Stimulated activated CD8-positive, alpha-beta memory T cell treated with anti-CD3 and anti-CD28 coated beads, Interleukin-15, amount 100 ng/mL, for 24 hours (primary cell): ENCODE measurements around the gene ABCD3.
"Not testable (repeated sequence)": the region's sequence is repeated elsewhere in the genome, so short reads cannot be mapped to it uniquely, and the experiment has no call there.

Experiments used
- DNase-seq: peaks from one replicate; pipeline ENCODE4 v3.0.0-alpha.2; 2020; ENCODE audit warnings: low read depth

Gene ABCD3

DNA sequence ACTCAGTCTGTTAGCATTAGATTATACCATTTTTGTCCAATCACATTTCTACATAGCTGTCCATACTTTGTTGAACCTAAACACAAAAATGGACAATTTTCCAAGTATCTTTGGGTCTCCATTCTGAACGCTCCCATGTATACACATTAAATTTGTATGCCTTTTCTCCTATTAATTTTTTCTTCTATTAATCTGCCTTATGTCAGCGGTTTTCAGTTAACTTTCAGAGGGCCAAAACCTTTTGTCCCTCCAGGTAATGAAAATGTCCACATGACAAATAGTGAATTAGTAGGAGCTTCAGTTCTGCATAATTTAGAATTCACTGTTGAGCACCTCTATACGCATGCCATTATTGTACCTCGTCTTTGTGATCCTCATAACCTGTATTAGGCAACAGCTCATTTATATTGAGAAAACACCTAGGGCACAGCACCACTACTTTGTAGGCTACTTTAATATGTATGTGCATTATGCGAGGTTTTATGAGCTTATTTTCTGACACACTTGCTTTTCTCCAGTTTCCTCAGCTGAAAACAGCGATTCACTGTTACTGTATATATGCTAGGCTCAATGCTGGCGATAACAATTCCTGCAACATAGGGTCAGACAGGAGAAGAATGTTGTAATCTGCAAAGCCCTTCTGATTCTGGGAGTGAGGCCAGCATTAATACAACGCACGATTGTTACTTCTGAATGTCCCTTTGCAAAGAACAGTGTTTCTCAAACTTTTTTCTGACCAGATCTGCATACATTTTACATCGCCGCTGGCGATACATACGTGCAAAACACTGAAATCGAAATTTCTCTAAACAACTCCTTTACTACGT is 1.1 kb upstream of the ABCD3 start:
- no peak for DNase-seq

DNA sequence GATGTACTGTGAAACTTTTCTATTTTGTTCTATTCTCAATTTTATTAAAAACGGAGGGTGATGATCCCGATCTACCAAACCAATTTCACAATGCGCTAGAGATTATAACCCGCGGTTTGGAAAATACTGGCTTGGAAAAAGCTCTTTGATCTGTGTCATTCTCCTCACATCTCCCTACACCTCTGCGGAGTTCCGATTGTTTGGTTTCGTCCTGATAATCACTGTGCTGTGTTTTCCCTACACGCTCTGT is 536 bp upstream of the ABCD3 start:
- DNase-seq, result no peak

DNA sequence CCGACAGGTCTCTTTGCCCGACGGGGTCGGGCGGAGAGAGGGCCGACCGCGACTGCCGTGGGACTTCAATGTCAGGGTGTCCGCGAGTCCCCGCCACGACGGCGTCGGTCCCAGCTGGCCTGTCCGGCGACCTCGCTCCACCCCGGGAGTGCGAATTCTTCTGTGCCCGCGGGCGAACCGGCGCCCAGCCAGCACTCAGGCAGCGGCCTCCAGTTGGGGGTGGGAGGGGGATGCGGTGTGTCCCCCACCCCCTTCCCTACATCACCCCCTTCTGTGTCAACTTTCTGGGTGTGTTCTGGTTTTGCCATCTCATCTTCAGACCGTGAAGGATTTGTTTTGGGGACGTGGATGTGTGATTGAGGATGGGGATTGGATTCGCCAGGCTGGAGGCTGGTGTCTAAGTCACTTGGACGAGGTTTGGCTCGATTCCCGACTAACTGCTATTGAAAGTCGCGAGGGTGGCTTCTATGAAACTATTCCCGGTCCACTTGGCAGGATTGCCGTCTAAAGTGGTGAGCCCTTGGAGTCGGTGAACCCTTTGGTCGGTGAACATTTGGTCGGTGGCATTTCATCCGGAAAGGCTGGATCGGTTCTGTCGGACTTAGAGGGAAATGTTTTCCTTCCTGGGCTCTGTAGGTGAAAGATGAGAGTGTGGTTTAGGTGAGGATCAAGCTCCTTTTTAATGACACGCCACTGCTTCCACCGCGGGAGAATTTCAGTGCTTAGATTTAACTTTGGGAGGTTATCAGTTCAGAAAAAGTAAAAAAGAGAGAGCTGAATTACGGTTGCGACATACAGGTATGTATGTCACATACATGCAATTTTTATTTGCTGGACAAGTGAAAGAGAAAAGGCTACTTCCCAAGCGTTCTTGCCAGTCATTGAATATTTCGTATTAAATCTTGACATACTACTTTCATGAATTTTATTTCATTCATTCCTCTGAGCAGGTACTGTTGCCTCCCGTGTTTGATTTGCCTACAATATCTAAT is 771 bp downstream of the ABCD3 start:
- no peak for DNase-seq

DNA sequence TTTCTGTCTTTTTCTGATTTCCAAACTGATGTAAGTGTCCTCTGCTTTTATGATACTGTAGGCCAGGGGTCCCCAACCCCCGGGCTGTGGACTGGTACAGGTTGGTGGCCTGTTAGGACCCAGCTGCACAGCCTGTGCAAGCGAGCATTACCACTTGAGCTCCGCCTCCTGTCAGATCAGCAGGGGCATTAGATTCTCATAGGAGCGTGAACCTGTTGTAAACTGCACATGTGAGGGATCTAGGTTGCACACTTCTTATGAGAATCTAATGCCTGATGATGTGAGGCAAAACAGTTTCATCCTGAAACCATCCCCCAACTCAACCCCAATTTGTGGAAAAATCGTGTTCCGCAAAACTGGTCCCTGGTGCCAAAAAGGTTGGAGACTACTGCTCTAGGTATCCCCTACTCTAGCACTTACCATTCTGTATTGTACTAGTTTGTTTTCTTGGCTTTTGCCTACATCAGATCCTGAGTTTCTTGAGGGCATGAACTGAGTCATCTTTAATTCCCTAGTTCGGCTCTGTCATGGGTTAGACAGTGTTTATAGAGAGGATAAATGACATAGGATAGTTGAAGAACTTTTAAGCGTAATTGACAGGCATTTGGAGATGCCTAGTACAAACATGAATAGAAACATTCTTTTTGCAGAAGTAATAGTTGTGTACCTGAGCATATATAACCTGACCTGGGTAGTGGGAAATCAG is 4.1 kb downstream of the ABCD3 start:
- no peak for DNase-seq

DNA sequence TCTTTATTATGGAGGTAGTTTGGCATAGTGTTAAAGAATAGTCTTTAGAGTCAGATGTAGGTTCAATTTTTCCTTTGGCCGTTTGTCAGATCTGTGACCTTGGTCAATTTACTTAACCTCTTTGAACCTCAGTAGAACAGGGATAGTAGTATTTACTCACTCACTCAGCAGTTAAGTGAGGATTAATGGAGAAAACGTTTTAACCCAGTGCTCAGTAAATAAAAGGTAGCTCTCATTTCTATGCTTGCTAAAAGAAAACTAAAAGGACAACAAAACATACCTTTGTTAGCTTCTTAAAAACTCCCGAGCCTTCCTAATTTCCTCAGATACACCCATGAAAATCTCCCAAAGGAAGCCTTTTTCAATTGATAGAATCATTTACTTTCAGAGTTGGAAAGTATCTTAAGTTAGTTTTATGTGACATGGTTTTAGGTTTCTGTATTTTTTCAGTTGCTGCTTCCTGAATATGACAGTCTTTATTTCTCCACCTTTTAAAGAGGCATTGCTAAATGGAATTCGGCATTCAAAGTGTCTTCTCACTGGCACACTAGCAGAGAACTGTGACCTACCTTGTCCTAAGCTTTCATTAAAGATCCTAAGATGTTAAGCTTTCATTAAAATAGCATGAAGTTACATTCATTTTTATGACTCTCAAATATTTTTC is 7.8 kb downstream of the ABCD3 start:
- no peak for DNase-seq

DNA sequence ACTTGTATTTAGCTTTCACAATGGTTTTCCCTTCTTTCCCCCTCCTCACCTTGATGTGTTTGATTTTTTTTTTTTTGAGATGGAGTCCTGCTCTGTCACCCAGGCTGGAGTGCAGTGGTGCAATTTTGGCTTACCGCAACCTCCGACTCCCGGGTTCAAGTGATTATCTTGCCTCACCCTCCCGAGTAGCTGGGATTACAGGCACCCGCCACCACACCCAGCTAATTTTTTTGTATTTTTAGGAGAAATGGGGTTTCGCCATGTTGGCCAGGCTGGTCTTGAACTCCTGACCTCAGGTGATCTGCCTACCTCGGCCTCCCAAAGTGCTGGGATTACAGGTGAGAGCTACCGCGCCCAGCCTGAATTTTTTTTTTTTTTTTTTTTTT is 8.3 kb downstream of the ABCD3 start:
- DNase-seq, result not testable (repeated sequence)

DNA sequence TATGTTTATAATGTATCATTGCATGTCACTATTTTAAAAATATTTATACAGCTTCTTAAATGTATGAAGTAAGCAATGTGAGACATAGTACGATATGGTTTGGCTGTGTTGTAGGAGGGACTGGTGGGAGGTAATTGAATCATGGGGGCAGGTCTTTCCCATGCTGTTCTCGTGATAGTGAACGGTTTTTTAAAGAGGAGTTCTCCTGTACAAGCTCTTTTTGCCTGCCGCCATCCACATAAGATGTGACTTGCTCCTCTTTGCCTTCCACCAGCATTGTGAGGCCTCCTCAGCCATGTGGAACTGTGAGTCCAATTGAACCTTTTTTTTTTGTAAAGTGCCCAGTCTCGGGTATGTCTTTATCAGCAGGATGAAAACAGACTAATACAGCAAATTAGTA is 10.3 kb downstream of the ABCD3 start:
- DNase-seq, result no peak

DNA sequence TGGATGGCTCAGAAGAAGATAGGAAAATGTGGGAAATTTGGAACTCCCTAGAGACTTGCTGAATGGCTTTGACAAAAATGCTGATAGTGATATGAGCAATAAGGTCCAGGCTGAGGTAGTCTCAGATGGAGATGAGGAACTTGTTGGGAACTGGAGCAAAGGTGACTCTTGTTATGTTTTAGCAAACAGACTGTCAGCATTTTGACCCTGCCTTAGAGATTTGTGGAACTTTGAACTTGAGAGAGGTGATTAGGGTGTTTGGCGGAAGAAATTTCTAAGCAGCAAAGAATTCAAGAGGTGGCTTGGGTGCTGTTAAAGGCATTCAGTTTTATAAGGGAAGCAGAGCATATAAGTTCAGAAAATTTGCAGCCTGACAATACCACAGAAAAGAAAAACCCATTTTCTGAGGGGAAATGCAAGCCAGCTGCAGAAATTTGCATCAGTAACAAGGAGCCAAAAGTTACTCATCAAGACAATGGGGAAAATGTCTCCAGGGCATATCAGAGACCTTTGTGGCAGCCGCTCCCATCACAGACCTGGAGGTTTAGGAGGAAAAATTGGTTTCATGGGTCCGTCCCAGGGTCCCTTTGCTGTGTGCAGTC is 10.8 kb downstream of the ABCD3 start:
- DNase-seq, result not testable (repeated sequence)

DNA sequence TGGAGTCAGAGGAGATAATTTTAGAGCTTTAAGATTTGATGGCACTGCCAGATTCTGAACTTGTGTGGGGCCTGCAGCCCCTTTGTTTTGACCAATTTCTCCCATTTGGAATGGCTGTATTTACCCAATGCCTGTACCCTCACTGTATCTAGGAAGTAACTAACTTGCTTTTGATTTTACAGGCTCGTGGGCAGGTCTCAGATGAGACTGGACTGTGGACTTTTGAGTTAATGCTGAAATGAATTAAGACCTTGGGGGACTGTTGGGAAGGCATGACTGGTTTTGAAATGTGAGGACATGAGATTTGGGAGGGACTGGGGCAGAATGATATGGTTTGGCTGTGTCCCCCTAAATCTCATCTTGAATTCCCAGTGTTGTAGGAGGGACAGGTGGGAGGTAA is 11.9 kb downstream of the ABCD3 start:
- DNase-seq, result not testable (repeated sequence)

DNA sequence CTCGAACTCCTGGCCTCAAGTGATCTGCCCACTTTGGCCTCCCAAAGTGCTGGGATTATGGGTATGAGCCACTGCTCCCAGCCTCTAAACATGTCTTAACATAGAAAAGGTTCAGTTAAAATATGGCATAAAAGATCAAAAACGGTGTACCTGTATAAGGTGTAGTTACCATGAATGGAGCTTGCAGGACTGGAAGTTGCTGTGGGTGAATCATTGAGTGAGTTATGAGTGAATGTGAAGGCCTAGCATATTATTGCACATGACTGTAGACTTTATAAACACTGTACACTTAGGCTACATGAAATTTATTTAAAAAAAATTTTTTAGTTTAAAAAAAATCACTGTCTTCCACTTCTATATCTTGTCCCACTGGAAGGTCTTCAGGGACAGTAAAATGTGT is 15.7 kb downstream of the ABCD3 start:
- DNase-seq, result no peak

DNA sequence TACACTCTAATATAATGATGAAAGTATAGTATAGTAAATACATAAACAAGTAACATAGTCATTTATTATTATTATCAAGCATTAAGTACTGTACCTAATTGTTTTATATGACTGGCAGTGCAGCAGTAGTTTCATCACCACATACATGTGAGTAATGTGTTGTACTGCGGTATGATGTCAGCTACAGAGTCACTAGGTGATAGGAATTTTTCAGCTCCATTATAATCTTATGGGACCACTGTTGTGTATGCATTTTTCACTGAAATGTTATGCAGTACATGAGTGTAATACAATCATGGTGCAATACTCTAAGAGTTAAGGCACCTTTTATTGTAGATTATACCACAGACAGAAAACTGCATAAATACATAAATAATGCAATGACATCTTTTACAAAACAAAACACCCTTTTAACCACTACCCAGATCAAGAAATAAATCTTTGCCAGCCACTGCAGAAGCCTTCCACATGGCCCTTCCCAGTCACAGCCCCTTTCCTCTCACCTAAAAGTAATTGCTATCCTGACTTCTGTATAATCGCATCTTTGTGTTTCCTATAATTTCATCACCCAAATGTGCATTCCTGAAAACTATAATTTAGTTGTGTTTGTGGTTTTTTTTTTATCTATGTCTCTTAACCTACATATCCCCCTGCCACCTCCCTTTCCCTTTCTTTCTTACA is 16.3 kb downstream of the ABCD3 start:
- DNase-seq, result no peak

DNA sequence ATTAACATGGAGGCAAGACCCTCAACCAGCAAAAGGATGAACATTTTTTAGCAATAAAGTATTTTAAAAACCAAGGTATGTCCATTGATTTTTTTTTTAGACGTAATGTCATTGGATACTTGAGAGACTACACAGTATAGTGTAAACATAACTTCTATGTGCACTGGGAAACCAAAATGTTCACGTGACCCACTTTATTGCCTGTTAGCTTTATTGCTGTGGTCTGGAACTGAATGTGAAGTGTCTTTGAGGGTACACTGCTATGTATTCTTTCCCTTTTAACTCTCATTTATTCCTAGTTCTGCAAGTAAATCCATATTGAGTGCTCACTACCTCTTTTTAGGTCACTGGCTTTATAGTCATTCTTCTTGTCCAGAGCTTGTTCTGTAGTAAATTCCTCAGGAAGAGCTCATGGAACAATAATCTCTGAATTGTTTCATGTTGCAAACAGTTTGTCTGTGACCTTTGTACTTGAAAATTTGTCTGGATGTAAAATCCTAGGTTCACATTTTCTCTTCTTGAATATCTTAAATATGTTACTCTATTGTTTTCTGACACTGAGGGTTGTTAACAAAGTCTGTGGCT is 20.6 kb downstream of the ABCD3 start:
- DNase-seq, result no peak

DNA sequence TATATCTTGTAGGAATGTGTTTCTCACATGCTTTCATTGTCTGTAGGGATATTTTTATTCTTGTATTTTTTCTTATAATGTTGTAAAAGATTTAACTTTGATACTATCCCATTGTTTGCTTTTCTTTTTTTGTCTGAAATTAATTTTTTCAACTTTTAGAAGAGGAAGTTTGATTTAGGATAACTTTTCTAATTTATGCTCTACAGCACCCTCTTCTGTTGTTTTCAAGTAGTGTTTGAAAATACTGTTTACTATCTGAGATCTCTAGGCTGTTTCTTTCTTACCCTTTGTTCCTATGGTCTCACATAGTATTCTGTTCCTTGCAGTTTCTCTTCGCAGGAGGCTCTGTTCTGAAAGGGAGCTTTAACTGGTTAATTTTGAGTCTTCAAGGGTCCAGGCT is 21.9 kb downstream of the ABCD3 start:
- no peak for DNase-seq

DNA sequence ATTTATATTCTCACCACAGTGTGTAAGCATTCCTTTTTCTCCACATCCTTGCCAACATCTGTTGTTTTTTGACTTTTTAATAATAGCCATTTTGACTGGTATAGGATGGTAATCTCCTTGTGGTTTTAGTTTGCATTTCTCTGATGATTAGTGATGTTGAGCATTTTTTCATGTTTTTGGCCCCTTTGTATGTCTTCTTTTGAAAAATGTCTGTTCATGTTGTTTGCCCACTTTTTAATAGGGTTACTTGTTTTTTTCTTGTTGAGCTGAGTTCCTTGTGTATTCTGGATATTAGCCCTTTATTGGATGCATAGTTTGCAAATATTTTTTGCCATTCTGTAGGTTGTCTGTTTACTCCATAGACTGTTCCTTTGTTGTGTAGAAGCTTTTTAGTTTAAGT is 24.9 kb downstream of the ABCD3 start:
- DNase-seq, result not testable (repeated sequence)

DNA sequence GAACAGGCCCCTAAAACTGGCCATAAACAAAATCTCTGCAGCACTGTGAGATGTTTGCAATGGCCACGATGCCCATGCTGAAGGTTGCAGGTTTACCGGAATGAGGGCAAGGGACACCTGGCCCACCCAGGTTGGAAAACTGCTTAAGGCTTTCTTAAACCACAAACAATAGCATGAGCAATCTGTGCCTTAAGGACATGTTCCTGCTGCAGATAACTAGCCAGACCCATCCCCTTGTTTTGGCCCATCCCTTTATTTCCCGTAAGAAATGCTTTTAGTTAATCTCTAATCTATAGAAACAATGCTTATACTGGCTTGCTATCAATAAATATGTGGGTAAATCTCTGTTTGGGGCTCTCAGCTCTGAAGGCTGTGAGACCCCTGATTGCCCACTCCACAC is 26.6 kb downstream of the ABCD3 start:
- not testable (repeated sequence) for DNase-seq

DNA sequence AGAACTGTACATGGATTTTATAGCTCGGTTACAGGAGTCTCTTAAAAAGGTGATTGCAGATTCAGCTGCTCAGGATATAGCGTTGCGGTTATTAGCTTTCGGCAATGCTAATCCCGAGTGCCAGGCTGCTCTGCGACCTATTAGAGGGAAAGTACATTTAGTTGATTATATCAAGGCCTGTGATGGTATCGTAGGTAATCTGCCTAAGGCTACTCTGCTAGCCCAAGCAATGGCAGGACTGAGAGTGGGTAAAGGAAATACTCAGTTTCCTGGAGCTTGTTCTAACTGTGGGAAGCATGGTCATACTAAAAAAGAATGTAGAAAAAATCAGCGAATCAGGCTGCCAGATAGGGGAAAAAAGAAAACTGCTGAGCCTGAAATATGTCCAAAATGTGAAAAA is 27.5 kb downstream of the ABCD3 start:
- DNase-seq, result not testable (repeated sequence)

DNA sequence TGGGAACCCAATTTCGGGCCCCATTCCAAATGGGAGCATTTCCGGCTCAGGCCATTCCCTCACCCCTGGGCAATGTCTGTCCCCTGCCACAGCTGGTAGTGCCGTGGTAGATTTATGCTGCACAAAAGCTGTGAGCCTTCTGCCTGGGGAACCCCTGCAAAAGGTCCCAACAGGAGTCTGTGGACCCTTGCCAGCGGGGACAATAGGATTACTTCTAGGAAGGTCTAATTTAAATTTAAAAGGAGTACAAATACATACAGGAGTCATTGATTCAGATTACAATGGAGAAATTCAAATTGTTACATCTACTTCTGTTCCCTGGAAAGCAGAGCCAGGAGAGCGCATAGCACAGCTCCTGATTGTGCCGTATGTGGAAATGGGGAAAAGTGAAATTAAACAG is 28.0 kb downstream of the ABCD3 start:
- DNase-seq, result not testable (repeated sequence)

DNA sequence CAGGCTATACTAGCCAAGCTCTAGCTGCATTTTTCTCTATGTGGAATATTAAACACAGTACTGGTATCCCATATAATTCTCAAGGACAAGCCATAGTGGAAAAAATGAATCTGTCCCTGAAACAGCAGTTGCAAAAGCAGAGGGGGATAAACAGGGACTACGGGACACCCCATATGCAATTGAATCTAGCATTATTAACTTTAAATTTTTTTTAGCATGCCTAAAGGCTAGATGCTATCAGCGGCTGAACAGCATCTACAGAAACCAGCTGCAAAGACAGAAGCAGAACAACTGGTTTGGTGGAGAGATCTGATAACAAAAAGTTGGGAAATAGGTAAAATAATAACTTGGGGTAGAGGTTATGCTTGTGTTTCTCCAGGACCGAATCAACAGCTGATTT is 30.6 kb downstream of the ABCD3 start:
- not testable (repeated sequence) for DNase-seq

DNA sequence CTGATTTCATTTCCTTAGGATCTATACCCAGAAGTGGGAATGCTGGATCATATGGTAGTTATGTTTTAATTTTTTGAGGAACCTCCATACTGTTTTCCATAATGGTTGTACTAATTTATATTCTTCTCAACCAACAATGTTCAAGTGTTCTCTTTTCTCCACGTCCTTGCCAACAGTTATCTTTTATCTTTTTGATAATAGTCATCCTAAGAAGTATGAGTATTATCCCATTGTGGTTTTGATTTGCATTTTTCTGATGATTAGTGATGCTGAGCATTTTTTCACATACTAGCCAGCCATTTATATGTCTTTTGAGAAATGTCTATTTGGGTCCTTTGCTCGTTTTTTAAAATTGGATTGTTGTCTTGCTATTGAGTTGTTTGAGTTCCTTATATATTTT is 38.5 kb downstream of the ABCD3 start:
- DNase-seq, result no peak

DNA sequence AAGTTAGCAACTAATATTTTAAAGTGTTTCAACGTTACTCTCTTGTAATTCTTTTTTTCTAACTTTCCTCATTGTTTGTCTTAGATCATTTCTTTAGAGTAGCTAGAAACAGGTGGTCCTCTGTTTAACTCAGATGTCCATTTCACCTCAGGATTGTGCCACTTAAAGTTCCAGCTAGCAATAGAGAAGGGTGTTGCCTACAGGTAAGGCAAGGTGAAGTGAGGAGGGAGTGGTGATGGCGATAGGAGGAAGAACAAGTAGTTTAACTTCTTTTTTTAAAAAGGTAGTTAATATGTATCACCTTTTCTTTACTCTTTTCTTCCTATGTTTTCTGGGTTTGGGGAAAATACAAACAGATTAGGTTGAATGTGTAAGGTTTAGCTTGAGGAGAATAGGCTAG is 44.4 kb downstream of the ABCD3 start:
- DNase-seq, result no peak
